ENCODE measurements around the gene FARSA. TPM values are rescaled to one million over a fixed set of nuclear protein-coding genes. Genes with fewer than 3 reads are reported as not detected.

Gene FARSA
- total RNA-seq, 1 donor from 2014 or later: 76.7 TPM

DNA sequence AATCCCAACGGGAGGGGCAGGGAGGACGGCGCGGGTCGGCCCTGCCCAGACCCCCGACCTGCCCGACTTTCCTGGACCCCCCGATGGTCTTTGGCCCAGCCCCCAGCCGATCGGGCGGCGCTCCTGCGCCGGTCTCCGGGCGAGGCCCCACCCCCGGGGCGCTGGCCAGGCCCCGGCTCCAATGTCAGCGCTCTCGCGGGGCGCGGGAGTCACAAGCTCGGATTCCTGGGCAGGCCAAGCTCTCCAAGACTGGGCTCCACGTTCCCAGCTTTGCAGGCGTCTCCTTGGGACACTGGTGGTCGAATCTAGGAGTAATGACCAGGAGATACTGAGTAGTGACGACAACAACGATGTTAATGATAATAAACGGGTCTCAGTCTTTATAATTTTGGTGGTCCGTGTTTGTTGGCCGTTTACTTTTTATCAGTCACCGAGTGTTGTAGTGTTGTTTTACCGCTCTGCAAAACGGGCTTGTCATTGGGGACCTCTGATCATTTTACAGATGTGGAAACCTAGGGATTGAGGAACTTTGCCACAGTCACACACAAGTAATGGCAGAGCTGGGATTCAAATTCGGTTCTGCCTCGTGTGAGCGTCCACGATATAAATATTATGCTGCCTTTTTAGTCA, 12.7 kb upstream of the FARSA start:
- peaks cover 22% of the 10 kb centered on the region for H3K4me1 Mint-ChIP-seq (ENCODE audit: low read depth, unreplicated experiment)
- peak overlapping the region; percentile 93 for H3K9ac ChIP-seq (ENCODE audit: low read length)
- peak overlapping the region; percentile 91 for H3K4me3 Mint-ChIP-seq (ENCODE audit: unreplicated experiment)
- H3K36me3 ChIP-seq (ENCODE audit: insufficient read depth, low read length): peaks cover 41% of the 10 kb centered on the region
- peak overlapping the region; percentile 80 for H3K27ac ChIP-seq (ENCODE audit: low read depth, low read length)
- DNase-seq (ENCODE audit: low read depth) (peak; percentile 67), FAIRE-seq (no peak)
- H3K36me3 Mint-ChIP-seq (ENCODE audit: low read depth, unreplicated experiment): peaks cover 17% of the 10 kb centered on the region
- H3K27me3 Mint-ChIP-seq (ENCODE audit: low read depth, unreplicated experiment): no peaks in the 10 kb centered on the region
- peak overlapping the region; percentile 94 for H3K4me2 ChIP-seq (ENCODE audit: low read length)
- no peak overlapping the region for H2AFZ ChIP-seq (ENCODE audit: low read depth, low read length)
- peak overlapping the region; percentile 91 for H3K4me3 ChIP-seq (ENCODE audit: insufficient read depth, low read depth, low read length)
- H3K27me3 ChIP-seq (ENCODE audit: insufficient read depth, low read length): no peaks in the 10 kb centered on the region
- peaks cover 52% of the 10 kb centered on the region for H4K20me1 ChIP-seq (ENCODE audit: insufficient read depth, low read length)
- no peaks in the 10 kb centered on the region for H3K9me3 Mint-ChIP-seq (ENCODE audit: unreplicated experiment)
- H3K9me3 ChIP-seq (ENCODE audit: insufficient read depth, low read depth, low read length): no peaks in the 10 kb centered on the region
- no peak for TF ChIP-seq EZH2 (IDR thresholded peaks at IDR 0.05; ENCODE audit: insufficient read depth, low read length)
- peaks cover 21% of the 10 kb centered on the region for H3K4me1 ChIP-seq (ENCODE audit: insufficient read depth, low read length)
- H3K27ac Mint-ChIP-seq (ENCODE audit: unreplicated experiment): peak overlapping the region; percentile 88
- peaks cover 68% of the 10 kb centered on the region for H3K79me2 ChIP-seq (ENCODE audit: insufficient read depth, low read length)

- H3K4me1 ChIP-seq (ENCODE audit: insufficient read depth, low read length): peaks cover 27% of the 10 kb centered on the region
- H3K79me2 ChIP-seq (ENCODE audit: insufficient read depth, low read length): peaks cover 73% of the 10 kb centered on the region
- H3K27ac ChIP-seq (ENCODE audit: low read depth, low read length): peak within 1 kb of the TSS; percentile 80
- Mint-ChIP-seq H3K4me1 (ENCODE audit: low read depth, unreplicated experiment) (peaks cover 24% of the 10 kb centered on the region), H3K9me3 (ENCODE audit: unreplicated experiment) (no peaks in the 10 kb centered on the region), H3K4me3 (ENCODE audit: unreplicated experiment) (peak within 1 kb of the TSS; percentile 91), H3K27me3 (ENCODE audit: low read depth, unreplicated experiment) (no peaks in the 10 kb centered on the region), H3K36me3 (ENCODE audit: low read depth, unreplicated experiment) (peaks cover 17% of the 10 kb centered on the region), H3K27ac (ENCODE audit: unreplicated experiment) (peak within 1 kb of the TSS; percentile 95)
- peaks cover 45% of the 10 kb centered on the region for H3K36me3 ChIP-seq (ENCODE audit: insufficient read depth, low read length)
- no peak within 1 kb of the TSS for H2AFZ ChIP-seq (ENCODE audit: low read depth, low read length)
- TF ChIP-seq, protein P1, sequence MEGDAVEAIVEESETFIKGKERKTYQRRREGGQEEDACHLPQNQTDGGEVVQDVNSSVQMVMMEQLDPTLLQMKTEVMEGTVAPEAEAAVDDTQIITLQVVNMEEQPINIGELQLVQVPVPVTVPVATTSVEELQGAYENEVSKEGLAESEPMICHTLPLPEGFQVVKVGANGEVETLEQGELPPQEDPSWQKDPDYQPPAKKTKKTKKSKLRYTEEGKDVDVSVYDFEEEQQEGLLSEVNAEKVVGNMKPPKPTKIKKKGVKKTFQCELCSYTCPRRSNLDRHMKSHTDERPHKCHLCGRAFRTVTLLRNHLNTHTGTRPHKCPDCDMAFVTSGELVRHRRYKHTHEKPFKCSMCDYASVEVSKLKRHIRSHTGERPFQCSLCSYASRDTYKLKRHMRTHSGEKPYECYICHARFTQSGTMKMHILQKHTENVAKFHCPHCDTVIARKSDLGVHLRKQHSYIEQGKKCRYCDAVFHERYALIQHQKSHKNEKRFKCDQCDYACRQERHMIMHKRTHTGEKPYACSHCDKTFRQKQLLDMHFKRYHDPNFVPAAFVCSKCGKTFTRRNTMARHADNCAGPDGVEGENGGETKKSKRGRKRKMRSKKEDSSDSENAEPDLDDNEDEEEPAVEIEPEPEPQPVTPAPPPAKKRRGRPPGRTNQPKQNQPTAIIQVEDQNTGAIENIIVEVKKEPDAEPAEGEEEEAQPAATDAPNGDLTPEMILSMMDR (IDR thresholded peaks at IDR 0.05; ENCODE audit: insufficient read depth, low read depth, low read length): no peak
- TF ChIP-seq EZH2 (IDR thresholded peaks at IDR 0.05; ENCODE audit: insufficient read depth, low read length): no peak
- H3K27me3 ChIP-seq (ENCODE audit: insufficient read depth, low read length): no peaks in the 10 kb centered on the region
- FAIRE-seq: no peak
- peak; percentile 93 for DNase-seq (ENCODE audit: low read depth)
- H3K9ac ChIP-seq (ENCODE audit: low read length): peak within 1 kb of the TSS; percentile 93
- peak within 1 kb of the TSS; percentile 91 for H3K4me3 ChIP-seq (ENCODE audit: insufficient read depth, low read depth, low read length)
- peaks cover 57% of the 10 kb centered on the region for H4K20me1 ChIP-seq (ENCODE audit: insufficient read depth, low read length)
- H3K9me3 ChIP-seq (ENCODE audit: insufficient read depth, low read depth, low read length): no peaks in the 10 kb centered on the region
- peak within 1 kb of the TSS; percentile 94 for H3K4me2 ChIP-seq (ENCODE audit: low read length)
Observed at GRCh38 chr19:12945479-12946091, 12.1 kb upstream of the FARSA start, which contains the start of gene RAD23A. RAD23A (plus strand) TSS chr19:12945862; CDS start chr19:12945949, 87 bp downstream.

DNA sequence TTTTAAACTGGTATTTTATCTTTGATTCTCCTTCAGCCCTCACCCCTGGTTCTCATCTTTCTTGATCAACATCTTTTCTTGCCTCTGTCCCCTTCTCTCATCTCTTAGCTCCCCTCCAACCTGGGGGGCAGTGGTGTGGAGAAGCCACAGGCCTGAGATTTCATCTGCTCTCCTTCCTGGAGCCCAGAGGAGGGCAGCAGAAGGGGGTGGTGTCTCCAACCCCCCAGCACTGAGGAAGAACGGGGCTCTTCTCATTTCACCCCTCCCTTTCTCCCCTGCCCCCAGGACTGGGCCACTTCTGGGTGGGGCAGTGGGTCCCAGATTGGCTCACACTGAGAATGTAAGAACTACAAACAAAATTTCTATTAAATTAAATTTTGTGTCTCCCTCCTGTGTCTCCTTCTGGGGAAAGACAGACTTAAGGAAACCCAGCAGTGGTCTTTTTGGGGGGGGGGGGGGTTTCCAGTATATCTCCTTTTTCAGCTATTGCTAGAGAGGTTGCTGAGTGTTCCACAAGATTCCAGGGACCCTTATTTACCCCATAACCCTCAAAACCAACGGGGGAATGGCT, 10.7 kb upstream of the FARSA start:
- peaks cover 29% of the 10 kb centered on the region for H3K36me3 Mint-ChIP-seq (ENCODE audit: low read depth, unreplicated experiment)
- H3K27ac ChIP-seq (ENCODE audit: low read depth, low read length): no peak overlapping the region

More for the DNA sequence above, 10.7 kb upstream of the FARSA start:
- no peak for DNase-seq (ENCODE audit: low read depth)
- TF ChIP-seq, protein P1 (IDR thresholded peaks at IDR 0.05; ENCODE audit: insufficient read depth, low read depth, low read length): no peak
- no peak for TF ChIP-seq EZH2 (IDR thresholded peaks at IDR 0.05; ENCODE audit: insufficient read depth, low read length)
- Histone ChIP-seq H4K20me1 (ENCODE audit: insufficient read depth, low read length) (peaks cover 71% of the 10 kb centered on the region), H3K79me2 (ENCODE audit: insufficient read depth, low read length) (peaks cover 80% of the 10 kb centered on the region), H3K27me3 (ENCODE audit: insufficient read depth, low read length) (no peaks in the 10 kb centered on the region), H3K4me2 (ENCODE audit: low read length) (peak overlapping the region; percentile 94), H3K4me3 (ENCODE audit: insufficient read depth, low read depth, low read length) (no peak overlapping the region), H2AFZ (ENCODE audit: low read depth, low read length) (no peak overlapping the region), H3K9ac (ENCODE audit: low read length) (no peak overlapping the region), H3K9me3 (ENCODE audit: insufficient read depth, low read depth, low read length) (no peaks in the 10 kb centered on the region), H3K4me1 (ENCODE audit: insufficient read depth, low read length) (peaks cover 37% of the 10 kb centered on the region), H3K36me3 (ENCODE audit: insufficient read depth, low read length) (peaks cover 48% of the 10 kb centered on the region)
- no peak for FAIRE-seq
- Mint-ChIP-seq H3K4me1 (ENCODE audit: low read depth, unreplicated experiment) (peaks cover 31% of the 10 kb centered on the region), H3K27ac (ENCODE audit: unreplicated experiment) (peak overlapping the region; percentile 95), H3K9me3 (ENCODE audit: unreplicated experiment) (no peaks in the 10 kb centered on the region), H3K27me3 (ENCODE audit: low read depth, unreplicated experiment) (no peaks in the 10 kb centered on the region), H3K4me3 (ENCODE audit: unreplicated experiment) (peak overlapping the region; percentile 86)

Data from astrocyte (in vitro differentiated cells and primary cell).